Erythroblast (primary cell): ENCODE measurements around the gene CACNA1H.
"Not testable (repeated sequence)": the region's sequence is repeated elsewhere in the genome, so short reads cannot be mapped to it uniquely, and the experiment has no call there.

Experiments
- GATA1 ChIP-seq: IDR thresholded peaks from 2 replicates; pipeline ENCODE4 v1.6.1; 2011; ENCODE audit warnings: low read depth, mild to moderate bottlenecking, control low read depth, low read length, moderate library complexity
- POLR2A ChIP-seq: IDR thresholded peaks from 2 replicates; pipeline ENCODE4 v1.6.1; 2011; ENCODE audit warnings: mild to moderate bottlenecking, low read length

DNA sequence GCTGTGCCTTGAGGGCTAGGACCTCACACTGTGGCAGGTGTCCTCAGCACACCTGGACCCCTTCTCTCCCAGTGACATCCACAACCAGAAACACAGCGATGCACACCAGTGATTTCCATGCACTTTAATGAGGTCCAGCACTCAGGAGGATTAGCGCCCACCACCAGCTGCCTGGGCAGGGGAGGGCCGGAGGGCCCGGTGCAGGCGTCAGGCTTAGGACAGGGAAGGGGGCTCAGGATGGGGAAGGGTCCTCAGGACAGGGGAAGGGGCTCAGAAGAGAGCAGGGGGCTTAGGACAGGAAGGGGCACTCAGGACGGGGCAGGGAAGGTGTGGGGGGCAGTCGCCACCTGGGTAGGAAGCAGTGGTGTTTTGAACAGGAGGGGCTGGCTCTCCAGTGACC, 75.3 kb downstream of the CACNA1H start:
- not testable (repeated sequence) for TF ChIP-seq POLR2A, GATA1
